ENCODE data around the gene MRTFA. TPM values are rescaled to one million over a fixed set of nuclear protein-coding genes. Genes with fewer than 3 reads are reported as not detected.

Gene MRTFA
- total and polyA plus RNA-seq, 9 of the 15 experiments (the other 6 are each of a cell fraction or from before 2014, with no cell fraction given): 0.84 to 21.1 (median 3.7) TPM

- TF ChIP-seq NCOR1 (IDR thresholded peaks at IDR 0.05) (peak; percentile 49; the same call in 1 of the 2 replicates), ZNF316 (IDR thresholded peaks at IDR 0.05) (peak; percentile 73), PREB (CRISPR knock-in tag; IDR thresholded peaks at IDR 0.05) (no peak), SMARCA4 (IDR thresholded peaks at IDR 0.05) (peak; percentile 67), GATA2 (CRISPR knock-in tag; IDR thresholded peaks at IDR 0.05) (no peak), PRDM10 (IDR thresholded peaks at IDR 0.05; ENCODE audit: partially characterized antibody) (peak; percentile 73), CHAMP1 (IDR thresholded peaks at IDR 0.05) (no peak), MAFF (IDR thresholded peaks at IDR 0.05; ENCODE audit: low read length) (peak; percentile 20; the same call in 1 of the 2 replicates), NFIC (IDR thresholded peaks at IDR 0.05) (0 out of 2 replicates have a peak, but pooled peaks have one; percentile 8), CAMTA2 (CRISPR knock-in tag; conservative IDR thresholded peaks at IDR 0.05) (no peak), TCF15 (CRISPR knock-in tag; IDR thresholded peaks at IDR 0.05) (no peak), CBFA2T2 (conservative IDR thresholded peaks at IDR 0.05) (peak; percentile 68), ZNF217 (CRISPR knock-in tag; IDR thresholded peaks at IDR 0.05) (no peak), TCF3 (CRISPR knock-in tag; IDR thresholded peaks at IDR 0.05) (peak; percentile 82), TCF7L2 (IDR thresholded peaks at IDR 0.05; ENCODE audit: low read depth, low read length) (no peak), CBFA2T3 (IDR thresholded peaks at IDR 0.05) (peak; percentile 80), TCFL5 (CRISPR knock-in tag; conservative IDR thresholded peaks at IDR 0.05) (no peak), CTBP1 (IDR thresholded peaks at IDR 0.05; ENCODE audit: borderline replicate concordance) (peak; percentile 53; the same call in 1 of the 2 replicates), STAT5A (IDR thresholded peaks at IDR 0.05; ENCODE audit: borderline replicate concordance, low read length) (peak; percentile 36; the same call in 1 of the 2 replicates), SREBF1 (IDR thresholded peaks at IDR 0.05; ENCODE audit: borderline replicate concordance, low read depth, low read length) (no peak), C11orf30 (IDR thresholded peaks at IDR 0.05; ENCODE audit: low read depth) (peak; percentile 64), ZEB2 (IDR thresholded peaks at IDR 0.05) (peak; percentile 62; the same call in 1 of the 2 replicates), HDAC2 (IDR thresholded peaks at IDR 0.05) (0 out of 2 replicates have a peak, but pooled peaks have one; percentile 24), BRD4 (IDR thresholded peaks at IDR 0.05) (no peak), KDM1A (IDR thresholded peaks at IDR 0.05) (peak; percentile 53 to 58; a peak in 3 of 4 replicates), MAFK (IDR thresholded peaks at IDR 0.05; ENCODE audit: low read length) (peak; percentile 38; the same call in 1 of the 2 replicates), MIER1 (IDR thresholded peaks at IDR 0.05; ENCODE audit: low read depth) (no peak)
These were observed 248.3 kb downstream of the MRTFA start (continued) for GRCh38 chr22:40388231-40388630.
